ENCODE data around the gene BAIAP2. TPM values are rescaled to one million over a fixed set of nuclear protein-coding genes. Genes with fewer than 3 reads are reported as not detected.

The BAIAP2 gene
- total and polyA plus RNA-seq, 2 donors (not counting 3 experiments of a cell fraction or from before 2014, with no cell fraction given) = 12.3 to 18.6 TPM

DNA sequence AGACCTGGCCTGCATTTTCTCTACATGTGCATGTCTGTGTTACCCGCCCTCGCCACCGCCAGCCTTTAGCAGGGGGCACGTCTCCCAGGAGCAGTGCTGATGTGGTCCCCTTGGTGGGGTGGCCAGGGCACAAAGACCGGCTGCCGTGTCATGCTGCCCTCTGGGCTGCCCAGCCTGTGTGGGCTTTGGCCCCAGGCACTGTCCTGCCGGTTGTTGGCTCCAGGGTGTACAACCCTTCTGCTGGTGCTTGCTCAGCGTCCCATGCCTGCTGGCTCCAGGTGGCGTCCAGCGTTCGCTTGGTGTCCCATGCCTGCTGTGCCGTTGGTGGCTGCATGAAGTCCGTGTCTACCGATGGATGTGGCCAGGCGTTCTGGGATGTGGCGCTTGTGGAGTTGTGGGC, 4.1 kb downstream of the BAIAP2 start:
- BruUV-seq (replicated peaks) = no TSS peak
- H3K9me1 ChIP-seq (replicated peaks; ENCODE audit: control insufficient read depth, extremely low read depth, insufficient read depth, low read length) = no peaks in the 10 kb centered on the region
- H3K4me3 ChIP-seq (replicated peaks in 1 of 3; ENCODE audit: insufficient read depth in 1 of 3, low read depth in 1 of 3, low read length in 3 of 3) = no peak overlapping the region
- H3K27ac ChIP-seq (ENCODE audit: insufficient read depth, low read depth, low read length) = no peak overlapping the region
- peaks cover 15% of the 10 kb centered on the region for H3K4me1 ChIP-seq (ENCODE audit: control insufficient read depth, extremely low read depth, insufficient read depth, low read length)
- ChIA-PET POLR2A (no interaction called here), CTCF (no interaction called here)
- dilution Hi-C loops (cut with MboI; ENCODE audit: extremely low pct_ligation_motif_present, low sequenced_read_pairs) (no loop called here), intact Hi-C loops (cut with micrococcal nuclease) (no loop called here)
- DNase-seq (ENCODE audit: low read depth, low spot score) = no peak
- peaks cover 5% of the 10 kb centered on the region for H3K79me2 ChIP-seq (ENCODE audit: control insufficient read depth, insufficient read depth, low read length)
- no peaks in the 10 kb centered on the region for H4K20me1 ChIP-seq (replicated peaks; ENCODE audit: control insufficient read depth, extremely low read depth, insufficient read depth, low read length)
- no peak overlapping the region for H3K9ac ChIP-seq (replicated peaks; ENCODE audit: extremely low read depth, insufficient read depth, low read length)
- no peaks in the 10 kb centered on the region for H3K36me3 ChIP-seq (ENCODE audit: control insufficient read depth in 2 of 2, extremely low read depth in 1 of 2, insufficient read depth in 2 of 2, low read length in 2 of 2)
- H3K27me3 ChIP-seq (ENCODE audit: control insufficient read depth in 2 of 2, insufficient read depth in 2 of 2, low read length in 2 of 2) = no peaks in the 10 kb centered on the region
- no peak overlapping the region for H2AFZ ChIP-seq (ENCODE audit: low read depth, low read length)
- FAIRE-seq = no peak
- no peak overlapping the region for H3K4me2 ChIP-seq (ENCODE audit: insufficient read depth, low read length)
- TF ChIP-seq FOS (IDR thresholded peaks at IDR 0.05; ENCODE audit: borderline replicate concordance, insufficient read depth, low read length) (no peak), MYC (IDR thresholded peaks at IDR 0.05; ENCODE audit: low read depth, low read length) (no peak), GATA2 (IDR thresholded peaks at IDR 0.05; ENCODE audit: insufficient read depth, insufficient read length, low read depth, low read length) (no peak), EZH2 (IDR thresholded peaks at IDR 0.05; ENCODE audit: borderline replicate concordance, low read depth, low read length, severe bottlenecking) (no peak), POLR2A (IDR thresholded peaks at IDR 0.05; ENCODE audit: low read depth, low read length) (no peak), JUN (IDR thresholded peaks at IDR 0.05; ENCODE audit: borderline replicate concordance, insufficient read depth, insufficient read length, low read depth) (no peak), POLR2AphosphoS5 (IDR thresholded peaks at IDR 0.05; ENCODE audit: insufficient read depth, low read depth, low read length) (no peak)
- TF ChIP-seq, protein P1, sequence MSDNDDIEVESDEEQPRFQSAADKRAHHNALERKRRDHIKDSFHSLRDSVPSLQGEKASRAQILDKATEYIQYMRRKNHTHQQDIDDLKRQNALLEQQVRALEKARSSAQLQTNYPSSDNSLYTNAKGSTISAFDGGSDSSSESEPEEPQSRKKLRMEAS (IDR thresholded peaks at IDR 0.05; ENCODE audit: insufficient read depth, insufficient read length) = no peak
- TF ChIP-seq, protein P2, sequence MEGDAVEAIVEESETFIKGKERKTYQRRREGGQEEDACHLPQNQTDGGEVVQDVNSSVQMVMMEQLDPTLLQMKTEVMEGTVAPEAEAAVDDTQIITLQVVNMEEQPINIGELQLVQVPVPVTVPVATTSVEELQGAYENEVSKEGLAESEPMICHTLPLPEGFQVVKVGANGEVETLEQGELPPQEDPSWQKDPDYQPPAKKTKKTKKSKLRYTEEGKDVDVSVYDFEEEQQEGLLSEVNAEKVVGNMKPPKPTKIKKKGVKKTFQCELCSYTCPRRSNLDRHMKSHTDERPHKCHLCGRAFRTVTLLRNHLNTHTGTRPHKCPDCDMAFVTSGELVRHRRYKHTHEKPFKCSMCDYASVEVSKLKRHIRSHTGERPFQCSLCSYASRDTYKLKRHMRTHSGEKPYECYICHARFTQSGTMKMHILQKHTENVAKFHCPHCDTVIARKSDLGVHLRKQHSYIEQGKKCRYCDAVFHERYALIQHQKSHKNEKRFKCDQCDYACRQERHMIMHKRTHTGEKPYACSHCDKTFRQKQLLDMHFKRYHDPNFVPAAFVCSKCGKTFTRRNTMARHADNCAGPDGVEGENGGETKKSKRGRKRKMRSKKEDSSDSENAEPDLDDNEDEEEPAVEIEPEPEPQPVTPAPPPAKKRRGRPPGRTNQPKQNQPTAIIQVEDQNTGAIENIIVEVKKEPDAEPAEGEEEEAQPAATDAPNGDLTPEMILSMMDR (IDR thresholded peaks at IDR 0.05; ENCODE audit: extremely low read depth in 1 of 2, insufficient read depth in 1 of 2, low read depth in 1 of 2, low read length in 2 of 2) = no peak
- H3K9me3 ChIP-seq (replicated peaks; ENCODE audit: control insufficient read depth, insufficient read depth, low read length) = no peaks in the 10 kb centered on the region

All from endothelial cell of umbilical vein (primary cell).